OCI-LY1 (cell line): ENCODE data around the gene ZSWIM5.
"Not testable (repeated sequence)": the region's sequence is repeated elsewhere in the genome, so short reads cannot be mapped to it uniquely, and the experiment has no call there.

Source experiments
- H2AFZ ChIP-seq: fragments of 200-600 bp; sonication (generic), shearing (Covaris generic); 2 replicates; pipeline ENCODE4 v1.6.0; 2014; ENCODE audit warnings: antibody characterized with exemption, mild to moderate bottlenecking, low read length
- H3F3A ChIP-seq: fragments of 200-600 bp; sonication (generic), shearing (Covaris generic); 2 replicates; pipeline ENCODE4 v1.6.0; 2014; ENCODE audit warnings: mild to moderate bottlenecking, antibody characterized with exemption, low read length, moderate library complexity; ENCODE audit not compliant: insufficient read depth
- H3K27ac ChIP-seq: fragments of 200-600 bp; sonication (generic); 2 replicates; pipeline ENCODE4 v1.5.1; 2014; ENCODE audit warnings: low read length, mixed run types, mild to moderate bottlenecking, low read depth; ENCODE audit not compliant: poor library complexity, severe bottlenecking
- H3K27me3 ChIP-seq: fragments of 200-600 bp; sonication (generic); 2 replicates; pipeline ENCODE4 v1.6.0; 2014; ENCODE audit warnings: antibody characterized with exemption, mild to moderate bottlenecking, low read length, moderate library complexity; ENCODE audit not compliant: insufficient read depth
- H3K36me3 ChIP-seq: fragments of 200-600 bp; sonication (generic); 2 replicates; pipeline ENCODE4 v1.6.1; 2014; ENCODE audit warnings: mild to moderate bottlenecking, antibody characterized with exemption, low read length, moderate library complexity, mixed read lengths; ENCODE audit not compliant: insufficient read depth
- H3K4me1 ChIP-seq: fragments of 200-600 bp; sonication (generic); 2 replicates; pipeline ENCODE4 v1.5.1; 2014; ENCODE audit warnings: mild to moderate bottlenecking, low read length, moderate library complexity; ENCODE audit not compliant: insufficient read depth, severe bottlenecking
- H3K4me2 ChIP-seq: fragments of 200-600 bp; sonication (generic), shearing (Covaris generic); 2 replicates; pipeline ENCODE4 v1.6.1; 2014; ENCODE audit warnings: low read length
- H3K4me3 ChIP-seq: fragments of 200-600 bp; sonication (generic); 2 replicates; pipeline ENCODE4 v1.5.1; 2014; ENCODE audit warnings: low read length, low read depth, mild to moderate bottlenecking, mixed read lengths; ENCODE audit not compliant: poor library complexity, severe bottlenecking
- H3K79me2 ChIP-seq: fragments of 200-600 bp; shearing (Covaris generic); 2 replicates; pipeline ENCODE4 v1.6.1; 2016; ENCODE audit warnings: mixed run types, low read length, mixed read lengths; ENCODE audit not compliant: insufficient read depth
- H3K9ac ChIP-seq: fragments of 200-600 bp; sonication (generic), shearing (Covaris generic); 2 replicates; pipeline ENCODE4 v1.6.1; 2014; ENCODE audit warnings: mild to moderate bottlenecking, low read length, mixed read lengths
- H3K9me2 ChIP-seq: fragments of 200-600 bp; sonication (generic), shearing (Covaris generic); 2 replicates; pipeline ENCODE4 v1.6.1; 2014; ENCODE audit warnings: low read depth, mild to moderate bottlenecking, low read length, mixed read lengths
- H3K9me3 ChIP-seq: fragments of 200-600 bp; shearing (Covaris generic); 2 replicates; pipeline ENCODE4 v1.6.1; 2014; ENCODE audit warnings: low read length, mixed read lengths
- H4K20me1 ChIP-seq: fragments of 200-600 bp; sonication (generic), shearing (Covaris generic); 2 replicates; pipeline ENCODE4 v1.6.0; 2016; ENCODE audit warnings: mild to moderate bottlenecking, low read length; ENCODE audit not compliant: insufficient read depth
- CTCF ChIP-seq: fragments of 200-600 bp; sonication (generic), shearing (Covaris generic); IDR thresholded peaks from 2 replicates; pipeline ENCODE4 v1.5.1; 2017; ENCODE audit warnings: mild to moderate bottlenecking, antibody characterized with exemption, low read length, moderate library complexity, mixed read lengths
- EZH2 ChIP-seq: fragments of 200-600 bp; sonication (generic), shearing (Covaris generic); IDR thresholded peaks from 2 replicates; pipeline ENCODE4 v1.8.0; 2017; ENCODE audit warnings: borderline replicate concordance, mixed run types, mild to moderate bottlenecking, antibody characterized with exemption, low read length, moderate library complexity, mixed read lengths

ZSWIM5 gene

GRCh38 chr1:45097944-45098343, 108.5 kb downstream of the ZSWIM5 start:
- H3K27ac ChIP-seq = no peak overlapping the region
- TF ChIP-seq CTCF (no peak), EZH2 (no peak)
- H4K20me1 ChIP-seq = no peaks in the 10 kb centered on the region
- no peaks in the 10 kb centered on the region for H3K9me2 ChIP-seq
- no peaks in the 10 kb centered on the region for H3K9me3 ChIP-seq
- no peaks in the 10 kb centered on the region for H3F3A ChIP-seq
- no peak overlapping the region for H3K4me2 ChIP-seq
- no peaks in the 10 kb centered on the region for H3K27me3 ChIP-seq
- H3K4me3 ChIP-seq = no peak overlapping the region
- H3K79me2 ChIP-seq = no peaks in the 10 kb centered on the region
- no peak overlapping the region for H2AFZ ChIP-seq
- H3K36me3 ChIP-seq = no peaks in the 10 kb centered on the region
- H3K9ac ChIP-seq = no peak overlapping the region
- H3K4me1 ChIP-seq = no peaks in the 10 kb centered on the region

- no peak for TF ChIP-seq CTCF
- TF ChIP-seq EZH2 = no peak
- H3K9me2 ChIP-seq = no peaks in the 10 kb centered on the region
- H3K9ac ChIP-seq = no peak overlapping the region
- no peaks in the 10 kb centered on the region for H3F3A ChIP-seq
- H3K9me3 ChIP-seq = no peaks in the 10 kb centered on the region
- H3K27me3 ChIP-seq = no peaks in the 10 kb centered on the region
- H2AFZ ChIP-seq = no peak overlapping the region
- no peaks in the 10 kb centered on the region for H4K20me1 ChIP-seq
- H3K4me2 ChIP-seq = no peak overlapping the region
- H3K27ac ChIP-seq = no peak overlapping the region
- H3K36me3 ChIP-seq = no peaks in the 10 kb centered on the region
- H3K79me2 ChIP-seq = no peaks in the 10 kb centered on the region
- no peak overlapping the region for H3K4me3 ChIP-seq
- no peaks in the 10 kb centered on the region for H3K4me1 ChIP-seq
Measured at GRCh38 chr1:45097079-45097478, 109.3 kb downstream of the ZSWIM5 start.

- Histone ChIP-seq H3K27me3 (no peaks in the 10 kb centered on the region), H3K36me3 (no peaks in the 10 kb centered on the region), H3K4me2 (no peak overlapping the region), H3F3A (no peaks in the 10 kb centered on the region), H3K79me2 (no peaks in the 10 kb centered on the region), H3K9me3 (no peaks in the 10 kb centered on the region), H2AFZ (no peak overlapping the region), H4K20me1 (no peaks in the 10 kb centered on the region), H3K4me3 (no peak overlapping the region), H3K9me2 (no peaks in the 10 kb centered on the region), H3K27ac (no peak overlapping the region), H3K9ac (no peak overlapping the region), H3K4me1 (no peaks in the 10 kb centered on the region)
- TF ChIP-seq CTCF (no peak), EZH2 (no peak)
Measured at GRCh38 chr1:45095450-45095849, 111.0 kb downstream of the ZSWIM5 start.

GRCh38 chr1:45094371-45094770, 112.0 kb downstream of the ZSWIM5 start:
- not testable (repeated sequence) for H3K27ac ChIP-seq, H3K9me2 ChIP-seq, H3K4me2 ChIP-seq, H3K9ac ChIP-seq, H3K4me3 ChIP-seq, H3K27me3 ChIP-seq, H3F3A ChIP-seq, H3K9me3 ChIP-seq, H2AFZ ChIP-seq, H4K20me1 ChIP-seq, H3K36me3 ChIP-seq, H3K4me1 ChIP-seq, H3K79me2 ChIP-seq
